ENCODE measurements around the gene CAMSAP3.

CAMSAP3 gene

GRCh38 chr19:7612282-7613274 is 16.9 kb downstream of the CAMSAP3 start:
- DNase-seq: no peak

- DNase-seq: no peak
Measured at GRCh38 chr19:7614859-7615741, 19.4 kb downstream of the CAMSAP3 start.

GRCh38 chr19:7617172-7617571 is 21.5 kb downstream of the CAMSAP3 start:
- DNase-seq: no peak

- DNase-seq: no peak
Measured at GRCh38 chr19:7617735-7618134, 22.1 kb downstream of the CAMSAP3 start.

- no peak for DNase-seq
Measured at GRCh38 chr19:7618348-7618747, 22.7 kb downstream of the CAMSAP3 start.

- no peak for DNase-seq
Measured at GRCh38 chr19:7618771-7619510, 23.3 kb downstream of the CAMSAP3 start.

- no peak for DNase-seq
Measured at GRCh38 chr19:7619671-7620441, 24.2 kb downstream of the CAMSAP3 start.

GRCh38 chr19:7620442-7621412 is 25.1 kb downstream of the CAMSAP3 start:
- DNase-seq: no peak

GRCh38 chr19:7622933-7623685 is 27.4 kb downstream of the CAMSAP3 start:
- no peak for DNase-seq

GRCh38 chr19:7623725-7624603 is 28.3 kb downstream of the CAMSAP3 start:
- DNase-seq: no peak

GRCh38 chr19:7624810-7625209 is 29.1 kb downstream of the CAMSAP3 start:
- DNase-seq: no peak

- DNase-seq: no peak
Measured at GRCh38 chr19:7625763-7626372, 30.2 kb downstream of the CAMSAP3 start.

GRCh38 chr19:7627166-7627565 is 31.5 kb downstream of the CAMSAP3 start:
- DNase-seq: no peak

- no peak for DNase-seq
Measured at GRCh38 chr19:7628589-7629311, 33.1 kb downstream of the CAMSAP3 start.

- peak; percentile 98 for DNase-seq
Measured at GRCh38 chr19:7629347-7630054, 33.8 kb downstream of the CAMSAP3 start, which contains the start of the genes PET100 and XAB2. Gene PET100 (plus strand): TSS chr19:7629793. CDS start chr19:7629834, 41 bp downstream. Gene XAB2 (minus strand): TSS chr19:7629545. CDS start chr19:7629527, 18 bp downstream.

- DNase-seq: no peak
Measured at GRCh38 chr19:7631577-7631976, 35.9 kb downstream of the CAMSAP3 start.

All from NCI-H1092 (cell line).